Stomach (tissue), 4 donors: Measurements from ENCODE around the gene CHD9.

Source experiments
- EP300 ChIP-seq: sonication (generic); formaldehyde crosslinking; IDR thresholded peaks from one replicate; pipeline ENCODE4 v1.6.1; 2017; ENCODE audit warnings: antibody characterized with exemption
- POLR2AphosphoS5 ChIP-seq, 3 donors: sonication (generic); formaldehyde crosslinking; IDR thresholded peaks; one replicate each; pipeline ENCODE4 v1.6.1; 2016; ENCODE audit warnings: antibody characterized with exemption in 3 of 3

DNA sequence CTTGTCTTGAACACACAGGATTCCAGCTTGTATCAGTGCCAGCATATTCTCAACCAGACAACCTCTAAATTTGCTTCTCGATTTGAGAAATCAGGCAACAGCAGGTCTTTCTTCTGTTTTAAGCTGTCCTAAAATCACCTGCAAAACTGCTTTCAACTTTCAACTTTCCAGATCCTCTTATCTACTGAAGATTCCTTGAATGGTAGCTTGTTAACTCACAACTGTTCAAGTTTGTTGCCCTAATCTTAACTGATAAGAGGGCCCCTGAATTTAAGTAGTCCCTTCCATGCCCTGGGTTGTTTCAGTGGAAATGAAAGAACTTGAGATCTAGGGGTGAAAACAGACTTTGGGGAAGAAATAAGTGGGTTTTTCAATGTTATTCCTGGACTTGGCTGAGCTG lies 57.2 kb downstream of the CHD9 start:
- TF ChIP-seq POLR2AphosphoS5 (IDR thresholded peaks at IDR 0.05) (no peak), EP300 (no peak)
